Neural progenitor cell (in vitro differentiated cells): ENCODE data around the gene SLC30A2. TPM values are rescaled to one million over a fixed set of nuclear protein-coding genes. Genes with fewer than 3 reads are reported as not detected.

Experiments used
- DNase-seq: peaks from one replicate; pipeline ENCODE4 v3.0.0-alpha.2; 2016; ENCODE audit warnings: low spot score
- H2AFZ ChIP-seq: fragments of 200-600 bp; sonication (generic); replicated peaks from 2 replicates; pipeline ENCODE4 v1.6.1; 2016; ENCODE audit warnings: antibody characterized with exemption
- H3F3A ChIP-seq: fragments of 200-600 bp; sonication (generic); 2 replicates; pipeline ENCODE4 v1.6.1; 2016; ENCODE audit warnings: antibody characterized with exemption, low read depth
- H3K27ac ChIP-seq: fragments of 200-600 bp; sonication (generic); 2 replicates; pipeline ENCODE4 v1.5.1; 2016; ENCODE audit warnings: mild to moderate bottlenecking
- H3K27me3 ChIP-seq: fragments of 200-600 bp; sonication (generic); 2 replicates; pipeline ENCODE4 v1.6.1; 2016; ENCODE audit warnings: mild to moderate bottlenecking, moderate library complexity
- H3K36me3 ChIP-seq: fragments of 200-600 bp; sonication (generic); 2 replicates; pipeline ENCODE4 v1.5.1; 2016
- H3K4me1 ChIP-seq: fragments of 200-600 bp; sonication (generic); 2 replicates; pipeline ENCODE4 v1.6.1; 2016; ENCODE audit warnings: mixed run types
- H3K4me2 ChIP-seq: fragments of 200-600 bp; sonication (generic); 2 replicates; pipeline ENCODE4 v1.6.1; 2016
- H3K4me3 ChIP-seq: fragments of 200-600 bp; sonication (generic); 2 replicates; pipeline ENCODE4 v1.5.1; 2016
- H3K79me2 ChIP-seq: fragments of 200-600 bp; sonication (generic); 2 replicates; pipeline ENCODE4 v1.6.1; 2016; ENCODE audit warnings: low read depth
- H3K9ac ChIP-seq: fragments of 200-600 bp; sonication (generic); 2 replicates; pipeline ENCODE4 v1.6.1; 2016
- H3K9me3 ChIP-seq: fragments of 200-600 bp; sonication (generic); 2 replicates; pipeline ENCODE4 v1.5.1; 2016; ENCODE audit warnings: low read depth
- H4K20me1 ChIP-seq: fragments of 200-600 bp; sonication (generic); 2 replicates; pipeline ENCODE4 v1.6.1; 2016; ENCODE audit warnings: low read depth
- H3K27ac Mint-ChIP-seq: 3 replicates; pipeline ENCODE4 v1.8.0; 2021; ENCODE audit warnings: mixed read lengths
- H3K27me3 Mint-ChIP-seq: 2 replicates; pipeline ENCODE4 v1.8.0; 2022; ENCODE audit warnings: low read depth, mild to moderate bottlenecking, inconsistent platforms, moderate library complexity, mixed read lengths; ENCODE audit not compliant: insufficient read depth
- H3K36me3 Mint-ChIP-seq: 3 replicates; pipeline ENCODE4 v1.8.0; 2021; ENCODE audit warnings: mixed read lengths
- H3K4me1 Mint-ChIP-seq: 3 replicates; pipeline ENCODE4 v1.8.0; 2021; ENCODE audit warnings: mixed read lengths
- H3K4me3 Mint-ChIP-seq: 3 replicates; pipeline ENCODE4 v1.8.0; 2021; ENCODE audit warnings: mild to moderate bottlenecking, moderate library complexity, mixed read lengths
- H3K9me3 Mint-ChIP-seq: 3 replicates; pipeline ENCODE4 v1.8.0; 2020; ENCODE audit warnings: mixed read lengths
- EZH2 ChIP-seq: fragments of 200-600 bp; sonication (generic); IDR thresholded peaks from 2 replicates; pipeline ENCODE4 v1.6.1; 2017; ENCODE audit warnings: antibody characterized with exemption, mild to moderate bottlenecking, moderate library complexity
- EZH2phosphoT487 ChIP-seq: fragments of 200-600 bp; sonication (generic); IDR thresholded peaks from 2 replicates; pipeline ENCODE4 v1.6.1; 2017; ENCODE audit warnings: antibody characterized with exemption
- total RNA-seq: library from RNA; depleted of rRNA; stranded (reverse); fragments of >200 nt; gene quantifications from 2 replicates; pipeline ENCODE4 v1.2.3, GENCODE V29; 2015; ENCODE audit warnings: low replicate concordance
- TF ChIP-seq, protein P1 (sequence below): fragments of 200-600 bp; sonication (generic); IDR thresholded peaks from 2 replicates; pipeline ENCODE4 v1.5.1; 2017; ENCODE audit warnings: antibody characterized with exemption, mild to moderate bottlenecking

SLC30A2 gene
- total RNA-seq, 1 donor from 2014 or later = not detected

DNA sequence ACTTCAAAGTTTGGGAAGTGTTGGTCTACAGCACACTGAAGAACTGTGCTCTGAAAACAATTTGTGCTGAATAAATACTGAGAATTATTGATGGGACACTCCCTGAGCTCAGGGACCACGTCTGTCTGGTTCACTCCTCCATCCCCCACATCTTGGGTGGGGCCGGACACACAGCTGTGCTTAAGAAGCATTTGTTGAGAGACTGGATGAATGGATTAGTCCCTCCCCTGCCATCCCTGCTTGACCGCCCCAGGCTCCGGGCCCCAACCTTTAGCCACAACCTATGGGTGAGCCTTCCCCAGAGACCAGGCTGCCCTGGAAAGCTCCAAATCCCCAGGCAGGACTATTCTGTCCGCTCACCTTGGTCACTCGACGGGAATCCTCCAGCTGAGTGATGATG is 14.0 kb upstream of the SLC30A2 start:
- Histone ChIP-seq H3K27ac (no peak overlapping the region), H3K4me1 (peaks cover 8% of the 10 kb centered on the region), H3K4me3 (no peak overlapping the region), H3F3A (no peaks in the 10 kb centered on the region), H3K4me2 (peak overlapping the region; percentile 16), H3K79me2 (no peaks in the 10 kb centered on the region), H3K9me3 (no peaks in the 10 kb centered on the region), H3K27me3 (peaks cover 9% of the 10 kb centered on the region), H4K20me1 (no peaks in the 10 kb centered on the region), H3K36me3 (no peaks in the 10 kb centered on the region), H2AFZ (no peak overlapping the region), H3K9ac (no peak overlapping the region)
- H3K4me3 Mint-ChIP-seq = no peak overlapping the region
- H3K27me3 Mint-ChIP-seq = peaks cover 6% of the 10 kb centered on the region
- no peaks in the 10 kb centered on the region for H3K4me1 Mint-ChIP-seq
- no peaks in the 10 kb centered on the region for H3K9me3 Mint-ChIP-seq
- no peak overlapping the region for H3K27ac Mint-ChIP-seq
- no peaks in the 10 kb centered on the region for H3K36me3 Mint-ChIP-seq
- TF ChIP-seq, protein P1, sequence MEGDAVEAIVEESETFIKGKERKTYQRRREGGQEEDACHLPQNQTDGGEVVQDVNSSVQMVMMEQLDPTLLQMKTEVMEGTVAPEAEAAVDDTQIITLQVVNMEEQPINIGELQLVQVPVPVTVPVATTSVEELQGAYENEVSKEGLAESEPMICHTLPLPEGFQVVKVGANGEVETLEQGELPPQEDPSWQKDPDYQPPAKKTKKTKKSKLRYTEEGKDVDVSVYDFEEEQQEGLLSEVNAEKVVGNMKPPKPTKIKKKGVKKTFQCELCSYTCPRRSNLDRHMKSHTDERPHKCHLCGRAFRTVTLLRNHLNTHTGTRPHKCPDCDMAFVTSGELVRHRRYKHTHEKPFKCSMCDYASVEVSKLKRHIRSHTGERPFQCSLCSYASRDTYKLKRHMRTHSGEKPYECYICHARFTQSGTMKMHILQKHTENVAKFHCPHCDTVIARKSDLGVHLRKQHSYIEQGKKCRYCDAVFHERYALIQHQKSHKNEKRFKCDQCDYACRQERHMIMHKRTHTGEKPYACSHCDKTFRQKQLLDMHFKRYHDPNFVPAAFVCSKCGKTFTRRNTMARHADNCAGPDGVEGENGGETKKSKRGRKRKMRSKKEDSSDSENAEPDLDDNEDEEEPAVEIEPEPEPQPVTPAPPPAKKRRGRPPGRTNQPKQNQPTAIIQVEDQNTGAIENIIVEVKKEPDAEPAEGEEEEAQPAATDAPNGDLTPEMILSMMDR = no peak
- no peak for TF ChIP-seq EZH2
- TF ChIP-seq EZH2phosphoT487 = no peak
- no peak for DNase-seq

DNA sequence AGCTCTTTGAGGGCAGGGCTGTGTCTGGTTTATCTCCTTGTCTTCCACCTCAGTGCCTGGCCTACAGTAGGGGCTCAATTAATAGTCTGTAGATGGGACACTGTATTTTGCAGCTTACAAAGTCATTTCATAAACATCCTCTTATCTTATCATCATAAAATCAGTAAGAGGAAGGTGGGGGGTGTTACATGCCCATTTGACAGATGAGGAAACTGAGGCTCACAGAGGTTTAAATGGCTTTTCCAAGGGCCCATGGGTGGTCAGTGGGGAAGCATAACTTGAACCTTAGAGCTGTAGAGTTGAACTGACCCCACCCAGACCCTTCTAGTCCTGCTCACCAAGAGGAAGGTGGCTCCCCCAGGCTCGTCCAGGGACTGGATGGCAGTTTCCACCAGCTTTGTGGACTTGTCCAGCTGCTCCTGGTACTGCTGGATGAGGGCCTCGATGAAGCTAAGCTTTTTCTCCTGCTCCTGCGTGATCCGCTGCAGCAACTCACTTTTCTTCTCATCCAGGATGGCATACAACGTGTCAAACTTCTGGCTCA is 12.2 kb upstream of the SLC30A2 start:
- Histone ChIP-seq H3K36me3 (no peaks in the 10 kb centered on the region), H3K4me3 (no peak overlapping the region), H3K27ac (no peak overlapping the region), H3K4me1 (peaks cover 12% of the 10 kb centered on the region), H3K9ac (no peak overlapping the region), H3K79me2 (no peaks in the 10 kb centered on the region), H3K4me2 (no peak overlapping the region), H3K27me3 (peaks cover 21% of the 10 kb centered on the region), H3K9me3 (no peaks in the 10 kb centered on the region), H4K20me1 (no peaks in the 10 kb centered on the region), H3F3A (no peaks in the 10 kb centered on the region), H2AFZ (no peak overlapping the region)
- Mint-ChIP-seq H3K9me3 (no peaks in the 10 kb centered on the region), H3K4me3 (no peak overlapping the region), H3K36me3 (no peaks in the 10 kb centered on the region), H3K27me3 (peaks cover 6% of the 10 kb centered on the region), H3K27ac (no peak overlapping the region), H3K4me1 (peaks cover 5% of the 10 kb centered on the region)
- TF ChIP-seq EZH2 (no peak), EZH2phosphoT487 (no peak)
- TF ChIP-seq, protein P1 = no peak
- DNase-seq = no peak

DNA sequence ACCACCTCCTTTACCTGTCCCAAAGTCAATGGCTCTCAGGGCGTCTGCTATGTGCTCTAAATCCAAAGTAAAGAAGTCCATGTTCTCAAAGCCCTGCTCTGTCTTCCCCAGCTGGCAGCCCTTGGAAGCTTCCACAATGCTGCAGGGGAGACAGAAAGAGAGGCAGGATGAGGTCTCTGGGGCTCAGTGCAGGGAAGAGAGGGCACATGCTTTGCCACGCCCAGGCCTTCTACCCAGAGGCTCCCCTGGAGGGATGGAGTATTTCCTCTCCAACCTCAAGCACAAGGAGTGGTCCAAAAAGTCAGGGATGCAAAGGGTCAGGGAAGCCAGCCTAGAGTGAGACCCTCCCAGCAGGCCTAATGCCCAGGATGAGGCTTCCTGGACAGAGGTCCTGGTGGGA is 11.3 kb upstream of the SLC30A2 start:
- Mint-ChIP-seq H3K27me3 (peaks cover 6% of the 10 kb centered on the region), H3K36me3 (no peaks in the 10 kb centered on the region), H3K4me3 (no peak overlapping the region), H3K4me1 (peaks cover 5% of the 10 kb centered on the region), H3K9me3 (no peaks in the 10 kb centered on the region), H3K27ac (no peak overlapping the region)
- no peak for DNase-seq
- Histone ChIP-seq H3K9ac (no peak overlapping the region), H3F3A (no peaks in the 10 kb centered on the region), H3K4me1 (peaks cover 12% of the 10 kb centered on the region), H3K4me2 (no peak overlapping the region), H3K36me3 (no peaks in the 10 kb centered on the region), H2AFZ (no peak overlapping the region), H3K27me3 (peaks cover 21% of the 10 kb centered on the region), H4K20me1 (no peaks in the 10 kb centered on the region), H3K79me2 (no peaks in the 10 kb centered on the region), H3K4me3 (no peak overlapping the region), H3K27ac (no peak overlapping the region), H3K9me3 (no peaks in the 10 kb centered on the region)
- no peak for TF ChIP-seq EZH2
- TF ChIP-seq, protein P1 = no peak
- no peak for TF ChIP-seq EZH2phosphoT487
